HG02763 (cell line): ENCODE data around the gene PTPN4.

ENCODE experiments used
- ATAC-seq: cut with Tn5 transposase; IDR thresholded peaks from one replicate; pipeline ENCODE4 v1.9.1; 2021; ENCODE audit warnings: mild to moderate bottlenecking, moderate library complexity; ENCODE audit not compliant: unreplicated experiment

Gene PTPN4

DNA sequence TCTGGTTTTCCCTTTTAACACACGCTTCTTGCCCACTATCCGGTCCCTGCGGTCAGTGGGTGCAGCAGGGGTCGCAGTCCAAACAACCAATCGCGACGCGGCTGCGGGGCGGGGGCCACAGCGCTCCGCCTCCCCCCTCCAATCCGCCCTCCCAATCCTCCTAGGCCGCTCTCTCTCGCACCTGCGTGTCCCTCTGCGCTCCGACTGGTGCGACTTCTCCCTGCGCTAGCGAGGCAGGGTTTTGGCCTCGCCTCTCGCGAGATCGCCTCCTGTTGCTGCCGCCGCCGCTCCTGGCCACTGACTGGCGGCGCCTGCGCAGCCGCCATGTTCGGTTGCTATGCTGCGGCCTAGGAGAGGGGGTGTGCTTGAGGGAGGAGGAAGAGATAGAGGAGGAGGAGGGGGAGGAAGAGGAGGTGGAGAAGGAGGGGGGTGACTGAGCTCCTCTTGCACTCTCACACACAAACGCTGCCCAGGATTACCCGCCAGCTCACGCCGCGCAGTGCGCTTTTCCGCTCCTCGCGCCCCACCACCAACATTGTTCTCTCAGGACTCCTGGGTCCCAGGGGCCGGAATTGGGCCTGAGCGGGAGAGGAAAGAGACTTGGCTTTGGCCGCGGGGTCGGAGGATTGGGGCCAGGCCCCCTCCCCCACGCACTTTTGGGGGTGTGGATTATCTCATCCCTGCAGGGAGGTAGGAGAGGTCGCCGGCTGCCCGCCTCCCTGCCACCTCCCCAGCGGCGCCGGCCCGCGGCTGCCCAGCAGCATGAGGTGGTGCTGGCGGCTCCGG, at the start of gene PTPN4:
Gene PTPN4 (plus strand): TSS at position 472 of the 786 bp plus-strand sequence. CDS start 49,932 bp downstream, outside the sequence.
- peak; percentile 96 for ATAC-seq

- ATAC-seq: no peak
These were observed 49.4 kb upstream of the PTPN4 start for GRCh38 chr2:119710281-119710680.

GRCh38 chr2:119711352-119711751, 48.4 kb upstream of the PTPN4 start:
- ATAC-seq: no peak

GRCh38 chr2:119712571-119712970, 47.2 kb upstream of the PTPN4 start:
- no peak for ATAC-seq

- no peak for ATAC-seq
These were observed 45.8 kb upstream of the PTPN4 start for GRCh38 chr2:119713819-119714490.

DNA sequence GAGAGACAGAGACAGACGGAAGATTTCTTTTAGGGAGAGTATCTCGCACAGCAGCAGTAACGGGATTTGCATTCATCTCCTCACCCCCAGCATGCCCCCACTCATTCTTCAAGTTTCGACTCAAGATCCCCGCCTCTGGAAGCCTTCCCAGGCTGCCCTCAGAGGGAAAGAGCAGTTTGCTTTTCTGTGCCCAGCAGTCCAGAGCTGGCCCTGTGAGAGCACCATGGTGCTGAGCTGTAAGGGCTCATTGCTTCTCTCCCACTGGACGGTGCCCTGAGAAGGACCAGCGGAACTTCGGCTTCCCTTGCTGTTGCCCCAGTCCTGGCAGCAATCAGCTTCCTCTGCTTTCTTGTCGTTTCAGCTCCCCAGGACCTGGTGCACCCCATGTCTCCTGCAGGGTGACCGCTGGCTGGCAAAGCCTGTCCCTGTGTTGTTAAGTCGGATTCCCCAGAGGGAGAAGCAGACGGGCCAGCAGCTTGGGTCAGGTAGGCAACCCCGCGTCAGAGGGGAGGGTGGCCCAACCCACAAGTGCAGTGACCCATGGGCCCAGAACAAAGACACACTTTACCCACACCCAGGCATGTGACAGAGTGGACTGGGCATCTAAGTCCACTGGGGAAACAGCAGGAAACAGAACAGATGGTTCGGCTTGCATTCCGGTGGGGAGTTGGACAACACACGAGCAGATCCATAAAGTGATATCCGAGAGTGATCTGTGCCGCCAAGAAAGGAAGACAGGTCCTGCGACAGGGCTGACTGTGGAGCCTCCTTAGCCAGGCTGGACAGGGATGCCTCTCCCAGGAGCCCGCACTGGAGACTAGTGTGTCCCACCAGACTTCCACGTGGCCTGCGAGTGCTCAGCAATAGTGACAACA, 44.1 kb upstream of the PTPN4 start:
- no peak for ATAC-seq

DNA sequence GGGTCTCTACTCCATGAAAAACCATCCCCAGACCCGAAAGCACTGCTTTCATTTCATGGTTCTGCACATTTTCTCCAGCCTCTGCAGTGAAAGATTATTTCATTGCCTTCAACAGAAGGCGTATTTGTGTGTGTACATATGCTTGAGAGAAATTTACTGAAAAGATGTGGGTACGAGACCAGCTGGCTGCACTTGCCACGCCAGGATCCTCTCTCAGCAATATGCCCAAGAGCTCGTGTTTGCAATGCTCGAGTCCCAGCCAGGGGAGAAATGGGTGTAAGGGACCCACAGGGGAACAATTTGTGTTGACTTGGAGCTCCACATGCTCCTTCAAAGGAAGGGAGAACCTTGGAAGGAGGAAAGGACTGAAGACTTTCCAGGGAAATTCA, 43.4 kb upstream of the PTPN4 start:
- no peak for ATAC-seq

DNA sequence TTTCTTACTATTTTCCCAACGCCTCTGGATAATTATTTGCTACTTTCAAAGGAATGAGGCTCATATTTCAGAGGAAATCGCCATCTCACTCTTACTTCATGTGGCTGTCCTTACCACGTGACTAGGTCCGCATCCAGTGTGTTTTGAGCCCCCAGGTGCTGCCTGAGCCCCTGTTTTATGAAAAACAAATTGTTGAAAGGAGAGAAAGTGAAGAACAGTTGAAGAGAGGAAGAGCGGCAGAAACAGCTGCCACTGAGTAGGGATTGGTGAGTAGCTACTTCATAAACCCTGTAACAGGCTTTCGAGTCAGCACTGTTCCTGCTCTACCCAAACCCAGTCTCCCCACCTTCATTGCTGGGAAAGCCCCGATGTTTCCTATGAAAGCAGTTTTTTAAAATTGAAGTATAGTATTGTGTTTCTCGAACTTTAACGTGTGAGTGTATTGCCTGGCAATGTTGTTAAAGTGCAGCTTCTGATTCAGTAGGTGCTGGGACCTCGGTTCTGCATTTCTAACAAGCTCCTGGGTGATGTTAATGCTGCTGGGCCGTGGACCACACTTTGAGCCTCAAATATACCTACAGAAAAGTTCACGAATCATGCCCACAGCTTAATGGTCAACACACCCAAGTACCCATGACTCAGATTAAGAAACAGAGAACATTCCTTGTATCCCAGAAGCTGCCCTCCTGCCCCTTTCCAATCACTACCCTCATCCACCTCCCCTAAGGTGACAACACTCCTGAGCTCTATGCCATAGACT, 41.0 kb upstream of the PTPN4 start:
- ATAC-seq: no peak

- ATAC-seq: no peak
These were observed 40.5 kb upstream of the PTPN4 start for GRCh38 chr2:119719261-119719627.

- ATAC-seq: no peak
These were observed 38.7 kb upstream of the PTPN4 start for GRCh38 chr2:119721043-119721442.

DNA sequence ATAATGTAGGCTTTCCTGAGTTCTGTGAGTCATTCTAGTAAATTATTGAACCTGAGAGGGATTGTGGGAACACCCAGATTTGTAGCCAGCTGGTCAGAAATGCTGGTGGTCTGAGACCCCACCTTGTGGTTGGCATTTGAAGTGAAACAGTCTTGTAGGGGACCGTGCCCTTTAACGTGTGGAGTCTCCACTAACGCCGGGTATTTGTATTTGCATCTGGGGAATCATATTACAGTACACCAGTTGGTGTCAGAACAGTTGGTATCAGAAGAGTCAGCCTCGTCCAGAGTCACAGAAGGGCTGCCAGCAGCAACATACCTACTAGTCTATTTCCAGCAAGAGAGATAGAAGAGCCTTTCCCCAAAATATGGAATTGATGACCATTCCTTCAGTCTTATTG, 38.3 kb upstream of the PTPN4 start:
- no peak for ATAC-seq

DNA sequence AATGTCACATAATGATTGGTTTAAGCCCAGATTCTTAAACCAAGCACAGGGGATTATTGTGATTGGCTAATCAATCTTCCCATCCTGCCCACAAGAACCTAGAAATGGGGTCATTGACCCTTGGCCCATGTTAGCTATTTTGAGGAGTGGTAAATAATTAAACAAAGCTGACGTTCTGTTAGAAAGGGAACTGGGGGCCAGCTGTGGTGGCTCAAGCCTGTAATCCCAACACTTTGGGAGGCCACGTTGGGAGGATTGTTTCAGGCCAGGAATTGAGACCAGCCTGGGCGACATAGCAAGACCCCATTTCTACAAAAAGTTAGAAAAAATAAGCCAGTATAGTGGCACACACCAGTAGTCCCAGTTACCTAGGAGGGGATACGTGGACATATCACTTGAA, 37.8 kb upstream of the PTPN4 start:
- no peak for ATAC-seq

DNA sequence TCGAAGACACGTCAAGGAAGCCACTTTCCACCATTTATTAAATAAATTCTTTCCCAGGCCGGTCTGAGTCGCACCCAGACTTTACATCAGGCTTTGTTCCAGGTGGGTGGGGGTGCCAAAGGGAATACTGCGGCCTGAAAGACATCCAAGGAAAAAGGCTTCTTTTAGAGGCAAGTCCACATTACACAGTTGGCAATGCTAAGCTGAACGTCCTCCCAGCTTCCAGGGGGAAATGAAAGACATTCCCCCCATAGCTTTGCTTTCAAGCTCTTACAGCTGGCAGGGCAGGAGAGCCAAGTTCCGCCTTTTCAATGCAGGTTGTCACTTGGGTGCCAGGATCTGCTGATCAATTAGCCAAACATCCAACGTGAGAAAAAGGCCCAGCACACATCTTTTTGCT, 36.5 kb upstream of the PTPN4 start:
- ATAC-seq: no peak

DNA sequence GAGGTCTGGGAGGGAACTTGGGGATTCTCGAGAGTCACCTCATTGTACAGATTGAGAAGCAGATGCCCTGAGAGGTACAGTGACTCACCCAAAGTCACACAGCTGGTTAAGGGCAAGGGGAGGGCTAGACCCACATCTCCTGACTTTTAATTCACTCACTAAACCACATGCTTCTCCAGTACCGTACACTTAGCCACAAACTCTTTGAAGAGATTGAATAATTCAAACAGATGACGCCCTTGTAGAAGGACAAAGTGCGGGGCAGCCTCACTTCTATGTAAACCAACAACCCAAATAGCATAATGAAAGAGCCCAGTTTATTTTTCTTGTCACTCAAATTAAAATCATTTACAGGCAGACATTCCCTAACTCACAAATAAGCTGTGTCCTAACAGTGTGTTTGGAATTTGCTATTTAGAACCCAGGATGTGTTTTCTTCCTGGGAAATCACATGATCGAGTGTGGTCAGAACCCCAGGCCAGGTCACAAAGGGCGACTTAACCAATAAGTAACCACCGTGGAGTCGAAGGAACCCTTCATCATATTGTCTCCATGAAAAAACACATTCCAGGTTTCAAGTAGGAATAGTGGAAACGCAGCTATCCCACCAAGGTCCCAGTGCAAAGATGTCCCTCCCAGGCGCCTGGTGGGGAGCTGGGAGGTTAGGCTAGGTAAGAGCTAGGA, 35.8 kb upstream of the PTPN4 start:
- ATAC-seq: no peak

DNA sequence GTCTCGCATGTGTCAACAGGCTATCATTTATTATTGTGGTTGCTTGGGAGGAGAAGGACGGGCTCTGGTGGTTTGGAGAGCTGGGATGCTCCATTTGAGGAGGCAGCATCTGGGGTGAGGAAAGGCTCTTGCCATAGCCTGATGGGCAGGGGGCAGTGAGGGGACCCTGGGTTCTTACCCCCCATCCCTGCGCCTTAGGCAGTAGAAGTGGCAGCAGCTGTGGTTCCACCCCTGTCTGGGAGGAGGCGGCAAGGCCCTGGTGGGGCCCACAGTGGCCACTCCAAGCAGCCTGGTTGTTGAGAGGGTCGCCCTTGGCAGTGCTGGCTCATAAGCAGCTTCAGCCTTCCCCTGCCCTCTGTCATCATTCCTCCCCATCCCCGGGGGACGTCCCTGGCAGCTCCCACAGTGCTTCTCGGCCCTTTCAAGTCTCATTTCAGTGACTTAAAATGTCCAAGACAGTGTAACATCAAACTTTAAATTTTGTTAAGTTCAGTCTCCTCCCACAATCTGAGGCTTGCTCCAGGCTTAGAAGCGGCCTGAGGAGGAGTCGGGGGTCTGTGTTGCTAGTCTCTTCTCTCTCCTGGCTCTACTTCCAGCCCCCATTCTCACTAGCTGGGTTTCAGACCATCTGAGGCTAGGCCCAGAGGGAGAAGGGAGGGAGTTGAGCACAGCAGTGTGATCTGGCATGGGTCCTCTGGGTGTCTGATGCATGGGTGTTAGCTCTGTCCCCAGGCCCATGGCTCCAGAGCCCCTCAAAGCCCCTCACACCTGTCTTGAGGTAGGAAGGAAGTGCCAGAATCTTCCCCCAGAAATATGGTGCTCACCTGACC, 34.9 kb upstream of the PTPN4 start:
- no peak for ATAC-seq

GRCh38 chr2:119727493-119727892, 32.2 kb upstream of the PTPN4 start:
- ATAC-seq: no peak

GRCh38 chr2:119728421-119728820, 31.3 kb upstream of the PTPN4 start:
- ATAC-seq: no peak

- ATAC-seq: no peak
These were observed 29.0 kb upstream of the PTPN4 start for GRCh38 chr2:119730671-119731177.

DNA sequence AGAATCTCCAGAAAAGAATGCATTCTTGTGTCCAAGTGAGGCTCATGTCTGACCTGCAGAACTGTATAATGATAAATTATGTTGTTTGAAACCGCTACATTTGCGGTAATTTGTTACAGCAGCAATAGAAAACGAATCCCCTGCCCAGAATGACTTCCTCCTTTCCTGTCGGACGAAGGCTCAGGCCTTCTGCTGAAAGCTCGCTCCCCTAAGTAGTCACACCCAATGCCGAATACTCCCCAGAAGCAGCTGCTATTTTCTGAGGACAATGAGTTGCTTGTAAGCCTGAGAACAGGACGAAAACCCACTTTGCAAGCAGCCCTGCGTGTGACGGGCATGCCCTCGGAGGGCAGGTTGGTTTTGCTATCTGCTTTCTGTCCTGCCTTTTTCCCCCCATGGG, 27.7 kb upstream of the PTPN4 start:
- no peak for ATAC-seq
